ENCODE results near the gene PSMD4. TPM values are rescaled to one million over a fixed set of nuclear protein-coding genes. Genes with fewer than 3 reads are reported as not detected.

PSMD4 gene
- total and polyA plus RNA-seq, 2 donors (not counting 3 experiments of a cell fraction or from before 2014, with no cell fraction given) = 181 to 266 TPM

- H3K36me3 ChIP-seq (ENCODE audit: control insufficient read depth in 2 of 2, extremely low read depth in 1 of 2, insufficient read depth in 2 of 2, low read length in 2 of 2) = peaks cover 15 to 68% of the 10 kb centered on the region in 2 experiments
- no peaks in the 10 kb centered on the region for H4K20me1 ChIP-seq (replicated peaks; ENCODE audit: control insufficient read depth, extremely low read depth, insufficient read depth, low read length)
- no peak overlapping the region for H3K4me3 ChIP-seq (replicated peaks in 1 of 3; ENCODE audit: insufficient read depth in 1 of 3, low read depth in 1 of 3, low read length in 3 of 3)
- TF ChIP-seq FOS (IDR thresholded peaks at IDR 0.05; ENCODE audit: borderline replicate concordance, insufficient read depth, low read length) (no peak), MYC (IDR thresholded peaks at IDR 0.05; ENCODE audit: low read depth, low read length) (no peak), GATA2 (IDR thresholded peaks at IDR 0.05; ENCODE audit: insufficient read depth, insufficient read length, low read depth, low read length) (no peak), POLR2A (IDR thresholded peaks at IDR 0.05; ENCODE audit: low read depth, low read length) (no peak), POLR2AphosphoS5 (IDR thresholded peaks at IDR 0.05; ENCODE audit: insufficient read depth, low read depth, low read length) (no peak), MAX (IDR thresholded peaks at IDR 0.05; ENCODE audit: insufficient read depth, insufficient read length) (no peak), JUN (IDR thresholded peaks at IDR 0.05; ENCODE audit: borderline replicate concordance, insufficient read depth, insufficient read length, low read depth) (no peak), CTCF (IDR thresholded peaks at IDR 0.05; ENCODE audit: extremely low read depth in 1 of 2, insufficient read depth in 1 of 2, low read depth in 1 of 2, low read length in 2 of 2) (no peak), EZH2 (IDR thresholded peaks at IDR 0.05; ENCODE audit: borderline replicate concordance, low read depth, low read length, severe bottlenecking) (no peak)
- H3K27ac ChIP-seq (ENCODE audit: insufficient read depth, low read depth, low read length) = no peak overlapping the region
- H3K27me3 ChIP-seq (ENCODE audit: control insufficient read depth in 2 of 2, insufficient read depth in 2 of 2, low read length in 2 of 2) = no peaks in the 10 kb centered on the region
- no peaks in the 10 kb centered on the region for H3K9me3 ChIP-seq (replicated peaks; ENCODE audit: control insufficient read depth, insufficient read depth, low read length)
- no TSS peak for BruUV-seq (replicated peaks)
- H3K4me2 ChIP-seq (ENCODE audit: insufficient read depth, low read length) = no peak overlapping the region
- H3K79me2 ChIP-seq (ENCODE audit: control insufficient read depth, insufficient read depth, low read length) = no peaks in the 10 kb centered on the region
- ChIA-PET CTCF (interaction anchor here (1.0 to 22.0 kb wide), 2 partner anchors 31 to 46 kb away, joined by 4 to 674 read pairs; no protein-coding TSS in a partner anchor), POLR2A (interaction anchor here (0.6 to 1.5 kb wide), 2 partner anchors 8 to 10 kb away, joined by 4 to 10 read pairs; no protein-coding TSS in a partner anchor)
- H2AFZ ChIP-seq (ENCODE audit: low read depth, low read length) = no peak overlapping the region
- no peaks in the 10 kb centered on the region for H3K4me1 ChIP-seq (ENCODE audit: control insufficient read depth, extremely low read depth, insufficient read depth, low read length)
- DNase-seq (ENCODE audit: low read depth, low spot score) (no peak), FAIRE-seq (no peak)
- H3K9me1 ChIP-seq (replicated peaks; ENCODE audit: control insufficient read depth, extremely low read depth, insufficient read depth, low read length) = no peaks in the 10 kb centered on the region
- intact Hi-C loops (cut with micrococcal nuclease) (no loop called here), dilution Hi-C loops (cut with MboI; ENCODE audit: extremely low pct_ligation_motif_present, low sequenced_read_pairs) (no loop called here)
- H3K9ac ChIP-seq (replicated peaks; ENCODE audit: extremely low read depth, insufficient read depth, low read length) = no peak overlapping the region
Observed at GRCh38 chr1:151293093-151293492, 38.6 kb downstream of the PSMD4 start.

All from endothelial cell of umbilical vein (primary cell).